NT2/D1 (cell line): ENCODE data around the gene ANK2.
"Not testable (repeated sequence)": the region's sequence is repeated elsewhere in the genome, so short reads cannot be mapped to it uniquely, and the experiment has no call there.

ENCODE experiments used
- DNase-seq: peaks from one replicate; pipeline ENCODE4 v3.0.0-alpha.2; 2011; ENCODE audit warnings: low read depth, low spot score
- H3K27me3 ChIP-seq: 2 replicates; pipeline ENCODE4 v1.6.0; 2011; ENCODE audit warnings: mild to moderate bottlenecking; ENCODE audit not compliant: insufficient read length, insufficient read depth
- H3K36me3 ChIP-seq: 2 replicates; pipeline ENCODE4 v1.6.1; 2011; ENCODE audit warnings: mild to moderate bottlenecking, low read length, mixed read lengths; ENCODE audit not compliant: insufficient read depth, insufficient read length
- H3K4me1 ChIP-seq: 2 replicates; pipeline ENCODE4 v1.5.1; 2011; ENCODE audit not compliant: insufficient read depth, insufficient read length
- H3K4me3 ChIP-seq: 2 replicates; pipeline ENCODE4 v1.5.1; 2011; ENCODE audit warnings: low read depth; ENCODE audit not compliant: insufficient read length
- H3K9ac ChIP-seq: 2 replicates; pipeline ENCODE4 v1.6.0; 2011; ENCODE audit warnings: low read depth; ENCODE audit not compliant: insufficient read length
- H3K9me3 ChIP-seq: 2 replicates; pipeline ENCODE4 v1.5.1; 2011; ENCODE audit warnings: mild to moderate bottlenecking, low read length; ENCODE audit not compliant: insufficient read depth
- SUZ12 ChIP-seq: IDR thresholded peaks from 2 replicates; pipeline ENCODE4 v1.6.1; 2011; ENCODE audit not compliant: insufficient read length, insufficient read depth; ENCODE audit errors: extremely low read depth
- YY1 ChIP-seq: IDR thresholded peaks from 2 replicates; pipeline ENCODE4 v1.6.1; 2011; ENCODE audit not compliant: insufficient read length, insufficient read depth
- ZNF274 ChIP-seq: IDR thresholded peaks from 2 replicates; pipeline ENCODE4 v1.6.1; 2011; ENCODE audit warnings: mild to moderate bottlenecking, low read depth, low read length

The ANK2 gene

DNA sequence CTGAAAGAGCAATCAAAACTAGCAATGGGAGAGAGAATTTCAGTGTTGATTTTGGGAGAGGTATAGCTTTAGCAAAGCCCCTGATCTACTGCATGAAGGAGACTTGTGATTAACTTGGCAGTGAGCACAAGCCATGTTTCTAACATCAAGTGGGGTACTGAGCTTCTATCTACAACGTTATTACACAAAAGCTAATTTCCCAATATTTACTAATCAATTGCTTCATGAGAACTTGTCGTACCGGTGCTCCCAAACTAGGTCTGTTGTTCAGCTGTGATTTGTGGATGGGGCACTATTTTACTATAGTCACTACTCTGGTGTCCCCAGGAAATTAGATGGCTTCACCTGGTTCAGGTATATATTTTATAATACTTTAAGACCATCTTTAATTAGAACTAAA is 16.2 kb downstream of the ANK2 start:
- no peaks in the 10 kb centered on the region for H3K36me3 ChIP-seq
- no peak overlapping the region for H3K4me3 ChIP-seq
- no peak overlapping the region for H3K9ac ChIP-seq
- no peak for TF ChIP-seq SUZ12
- no peak for TF ChIP-seq YY1
- no peak for TF ChIP-seq ZNF274
- DNase-seq, result no peak
- H3K9me3 ChIP-seq, result no peaks in the 10 kb centered on the region
- H3K4me1 ChIP-seq, result no peaks in the 10 kb centered on the region
- no peaks in the 10 kb centered on the region for H3K27me3 ChIP-seq

DNA sequence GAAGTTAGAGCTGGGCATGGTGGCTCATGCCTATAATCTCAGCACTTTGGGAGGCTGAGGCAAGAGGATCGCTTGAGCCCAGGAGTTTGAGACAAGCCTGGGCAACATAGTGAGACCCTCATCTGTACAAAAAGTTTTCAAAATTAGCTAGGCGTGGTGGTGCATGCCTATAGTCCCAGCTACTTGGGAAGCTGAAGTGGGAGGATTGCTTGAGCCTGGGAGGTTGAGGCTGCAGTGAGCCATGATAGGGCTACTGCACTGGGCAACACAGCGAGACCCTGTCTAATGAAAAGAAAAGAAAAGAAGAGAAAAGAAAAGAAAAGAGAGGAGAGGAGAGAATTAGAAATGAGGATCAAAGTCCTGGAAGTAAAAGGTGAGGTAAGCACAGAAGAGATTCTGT is 19.3 kb downstream of the ANK2 start:
- H3K9ac ChIP-seq, result not testable (repeated sequence)

DNA sequence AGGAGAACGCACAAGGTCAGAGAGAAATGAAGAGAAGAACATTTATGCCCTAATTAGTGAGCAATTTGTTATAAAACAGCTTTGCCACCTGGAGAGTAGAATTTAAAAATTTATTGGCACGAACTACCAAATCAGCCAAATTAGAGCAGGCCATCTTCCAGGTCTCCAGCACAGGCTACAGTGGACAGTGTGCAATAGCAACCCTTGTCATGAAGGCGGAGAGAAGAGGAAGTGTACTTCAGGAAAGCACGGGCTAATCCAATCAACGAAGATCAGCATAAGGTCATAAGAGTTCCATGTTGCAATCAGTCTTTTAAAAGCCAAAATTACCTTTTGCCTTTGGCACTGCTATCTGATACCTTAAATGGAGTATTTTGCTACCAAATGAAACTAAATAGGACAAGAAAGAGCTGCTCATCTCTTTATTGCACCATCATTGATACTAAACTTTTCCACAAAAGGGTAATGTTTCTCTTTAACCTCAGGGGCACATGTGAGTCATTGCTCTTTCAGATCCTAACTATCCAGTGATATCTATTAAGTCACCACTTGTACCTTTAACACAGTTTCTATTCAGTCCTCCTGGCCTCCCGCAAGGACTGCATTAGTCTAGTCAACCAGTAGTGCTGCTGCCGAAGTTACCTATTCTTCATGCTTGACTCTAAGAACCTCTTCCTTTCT is 19.9 kb downstream of the ANK2 start:
- no peaks in the 10 kb centered on the region for H3K4me1 ChIP-seq
- no peaks in the 10 kb centered on the region for H3K9me3 ChIP-seq
- no peaks in the 10 kb centered on the region for H3K27me3 ChIP-seq
- H3K4me3 ChIP-seq, result no peak overlapping the region
- DNase-seq, result no peak
- TF ChIP-seq YY1, result no peak
- no peak for TF ChIP-seq SUZ12
- no peak for TF ChIP-seq ZNF274
- H3K36me3 ChIP-seq, result no peaks in the 10 kb centered on the region
- no peak overlapping the region for H3K9ac ChIP-seq

More for the DNA sequence above, 19.3 kb downstream of the ANK2 start:
- H3K36me3 ChIP-seq, H3K9me3 ChIP-seq, DNase-seq, H3K27me3 ChIP-seq, H3K4me1 ChIP-seq, H3K4me3 ChIP-seq: not testable (repeated sequence)

DNA sequence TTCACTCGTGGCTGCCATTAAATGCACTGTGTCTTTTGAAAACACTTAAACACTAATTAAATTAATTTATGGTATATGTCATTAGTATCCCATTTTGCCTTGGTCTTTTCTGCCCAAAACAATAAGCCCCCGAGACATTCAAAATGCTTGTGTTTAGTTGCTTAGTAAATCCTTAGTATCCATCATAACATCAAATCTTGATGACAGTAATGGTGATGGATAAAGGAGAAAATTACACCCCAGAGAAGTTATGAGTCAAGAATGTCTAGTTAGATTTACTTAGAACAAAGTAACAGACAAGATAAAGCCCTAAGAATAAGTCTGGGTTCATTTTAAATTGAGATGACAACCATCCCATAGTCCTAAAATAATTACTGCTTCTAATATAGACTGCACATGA is 21.3 kb downstream of the ANK2 start:
- TF ChIP-seq ZNF274 (no peak), SUZ12 (no peak), YY1 (no peak)
- H3K4me3 ChIP-seq, result no peak overlapping the region
- H3K4me1 ChIP-seq, result no peaks in the 10 kb centered on the region
- H3K36me3 ChIP-seq, result no peaks in the 10 kb centered on the region
- H3K9ac ChIP-seq, result no peak overlapping the region
- H3K27me3 ChIP-seq, result no peaks in the 10 kb centered on the region
- no peaks in the 10 kb centered on the region for H3K9me3 ChIP-seq
- no peak for DNase-seq

DNA sequence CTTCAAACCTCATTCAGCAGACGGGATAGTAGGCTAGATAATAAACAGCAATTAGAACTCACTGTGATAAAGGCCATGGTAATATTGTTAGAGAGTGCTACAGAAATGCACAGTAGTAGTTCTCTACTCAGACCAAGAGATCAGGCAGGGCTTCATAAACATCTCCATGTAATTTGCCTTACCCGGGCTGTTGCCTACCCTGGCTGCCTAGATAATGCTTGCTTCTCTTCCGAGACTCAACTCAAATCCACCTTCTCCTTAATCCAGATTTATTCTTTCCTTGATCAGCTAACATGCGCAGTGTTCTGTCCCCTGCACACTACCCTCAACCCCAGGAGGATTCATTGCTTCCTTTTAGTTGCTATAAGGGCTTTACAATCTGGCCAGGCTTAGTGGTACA is 21.8 kb downstream of the ANK2 start:
- H3K9me3 ChIP-seq, result no peaks in the 10 kb centered on the region
- H3K36me3 ChIP-seq, result no peaks in the 10 kb centered on the region
- no peak for TF ChIP-seq SUZ12
- TF ChIP-seq YY1, result no peak
- no peak for TF ChIP-seq ZNF274
- H3K4me3 ChIP-seq, result no peak overlapping the region
- H3K27me3 ChIP-seq, result no peaks in the 10 kb centered on the region
- H3K4me1 ChIP-seq, result no peaks in the 10 kb centered on the region
- DNase-seq, result no peak
- H3K9ac ChIP-seq, result no peak overlapping the region

DNA sequence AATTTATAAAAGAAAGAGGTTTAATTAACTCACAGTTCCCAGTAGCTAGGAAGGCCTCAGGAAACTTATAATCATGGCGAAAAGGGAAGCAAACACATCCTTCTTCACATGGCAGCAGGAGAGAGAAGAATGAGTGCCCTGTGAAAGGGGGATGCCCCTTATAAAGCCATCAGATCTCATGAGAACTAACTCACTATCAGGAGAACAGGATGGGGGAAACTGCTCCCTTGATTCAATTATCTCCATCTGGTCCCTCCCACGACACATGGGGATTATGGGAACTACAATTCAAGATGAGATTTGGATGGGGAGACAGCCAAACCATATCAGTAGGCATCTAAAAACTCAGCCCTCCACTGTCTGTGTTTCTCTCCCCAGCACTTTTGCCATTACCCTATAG is 22.4 kb downstream of the ANK2 start:
- H3K9me3 ChIP-seq, result no peaks in the 10 kb centered on the region
- no peak for DNase-seq
- TF ChIP-seq YY1 (no peak), SUZ12 (no peak), ZNF274 (no peak)
- no peak overlapping the region for H3K9ac ChIP-seq
- no peak overlapping the region for H3K4me3 ChIP-seq
- H3K36me3 ChIP-seq, result no peaks in the 10 kb centered on the region
- H3K4me1 ChIP-seq, result no peaks in the 10 kb centered on the region
- no peaks in the 10 kb centered on the region for H3K27me3 ChIP-seq

DNA sequence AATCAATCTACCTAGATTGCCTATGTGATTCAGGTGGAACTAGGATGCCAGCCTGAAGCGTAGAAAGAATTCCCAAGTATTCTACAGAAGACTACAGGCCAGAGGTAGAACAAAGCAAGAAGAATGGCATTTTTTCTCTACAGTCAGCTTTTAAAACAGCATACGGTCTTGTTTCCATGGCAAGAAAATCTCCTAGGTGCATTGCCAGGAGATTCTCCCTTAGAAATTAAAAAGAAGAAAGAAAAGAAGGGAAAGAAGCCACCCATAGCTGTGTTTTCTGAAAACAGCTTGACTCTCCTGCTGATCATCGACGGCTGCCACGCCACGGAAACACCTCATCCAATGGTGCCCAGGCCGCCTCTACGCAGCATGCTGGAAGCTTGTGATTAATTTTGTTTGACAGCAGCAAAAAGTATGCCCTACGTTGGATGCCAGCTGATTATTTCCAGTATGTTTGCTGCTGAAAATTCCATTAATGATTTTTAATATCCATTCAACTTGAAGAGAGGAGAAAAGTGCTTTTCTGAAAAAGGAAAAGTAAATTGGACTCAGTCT is 24.1 kb downstream of the ANK2 start:
- DNase-seq, result no peak
- Histone ChIP-seq H3K9ac (no peak overlapping the region), H3K4me1 (no peaks in the 10 kb centered on the region), H3K4me3 (no peak overlapping the region), H3K27me3 (no peaks in the 10 kb centered on the region), H3K9me3 (no peaks in the 10 kb centered on the region), H3K36me3 (no peaks in the 10 kb centered on the region)
- TF ChIP-seq ZNF274 (no peak), YY1 (no peak), SUZ12 (no peak)

DNA sequence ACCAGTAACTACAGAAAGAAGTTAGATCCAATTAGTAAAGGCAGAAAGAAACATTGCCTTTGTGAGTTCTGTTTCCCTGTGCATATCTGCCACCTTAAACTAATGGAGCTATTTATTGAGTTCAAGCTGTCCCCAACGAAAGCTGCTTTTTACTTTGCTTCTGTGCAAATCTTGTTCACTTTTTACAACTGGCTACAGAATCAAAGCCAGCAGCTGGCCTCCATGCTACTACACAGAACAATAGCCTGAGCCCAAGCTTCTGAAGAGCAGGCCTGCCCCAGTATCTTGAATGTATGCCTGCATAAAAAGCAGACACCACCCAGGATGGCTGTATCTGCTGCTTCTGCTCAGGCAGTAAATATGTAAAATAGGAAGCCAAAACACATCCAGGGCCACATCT is 28.1 kb downstream of the ANK2 start:
- no peak overlapping the region for H3K9ac ChIP-seq
- H3K4me3 ChIP-seq, result no peak overlapping the region
- no peak for DNase-seq
- no peaks in the 10 kb centered on the region for H3K4me1 ChIP-seq
- no peak for TF ChIP-seq SUZ12
- no peak for TF ChIP-seq ZNF274
- no peak for TF ChIP-seq YY1
- no peaks in the 10 kb centered on the region for H3K36me3 ChIP-seq
- no peaks in the 10 kb centered on the region for H3K9me3 ChIP-seq
- no peaks in the 10 kb centered on the region for H3K27me3 ChIP-seq
